NCI-H1436 treated with DMSO at 0.1 percent for 48 hours (cell line): ENCODE results near the gene HES5.
A peak's percentile ranks its signal among the peaks of the same experiment; 100 is the strongest.
"Not testable (repeated sequence)": the region's sequence is repeated elsewhere in the genome, so short reads cannot be mapped to it uniquely, and the experiment has no call there.

Experiments
- DNase-seq: peaks from one replicate; lab custom pipeline; 2025; lab: John Stamatoyannopoulos, UW

The HES5 gene

GRCh38 chr1:2560299-2561073 is 30.4 kb upstream of the HES5 start:
- no peak for DNase-seq

DNA sequence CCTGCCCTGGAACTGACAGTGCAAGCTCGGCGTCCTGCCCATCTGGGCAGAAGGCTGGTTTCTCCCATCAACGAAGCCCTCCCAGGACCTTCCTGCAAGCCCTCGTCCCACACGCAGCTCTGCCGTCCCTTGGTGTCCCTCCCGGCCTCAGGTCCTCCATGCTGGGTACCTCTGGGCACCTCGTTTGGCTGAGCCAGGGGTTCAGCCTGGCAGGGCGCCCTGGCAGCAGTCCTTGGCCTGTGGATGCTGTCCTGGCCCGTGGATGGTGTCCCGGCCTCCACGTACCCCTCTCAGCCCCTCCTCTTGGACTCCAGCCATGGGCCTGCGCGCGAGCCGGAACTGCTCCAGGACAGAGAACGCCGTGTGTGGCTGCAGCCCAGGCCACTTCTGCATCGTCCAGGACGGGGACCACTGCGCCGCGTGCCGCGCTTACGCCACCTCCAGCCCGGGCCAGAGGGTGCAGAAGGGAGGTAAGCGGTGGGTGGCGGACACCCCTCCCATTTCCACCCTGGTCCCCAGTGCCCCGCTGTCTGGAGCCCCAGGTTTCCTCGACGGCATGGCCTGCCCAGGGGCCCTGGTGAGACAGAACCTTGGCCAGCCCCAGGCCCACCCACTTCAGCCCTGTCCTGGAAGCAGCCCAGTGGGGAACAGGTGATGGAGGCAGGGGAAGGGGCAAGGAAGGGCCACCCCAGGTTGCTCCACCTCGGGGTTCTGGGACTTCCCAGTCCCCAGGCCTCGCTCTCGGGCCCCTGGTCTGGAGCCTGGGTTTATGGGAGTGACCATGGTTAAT is 29.6 kb upstream of the HES5 start:
- no peak for DNase-seq

DNA sequence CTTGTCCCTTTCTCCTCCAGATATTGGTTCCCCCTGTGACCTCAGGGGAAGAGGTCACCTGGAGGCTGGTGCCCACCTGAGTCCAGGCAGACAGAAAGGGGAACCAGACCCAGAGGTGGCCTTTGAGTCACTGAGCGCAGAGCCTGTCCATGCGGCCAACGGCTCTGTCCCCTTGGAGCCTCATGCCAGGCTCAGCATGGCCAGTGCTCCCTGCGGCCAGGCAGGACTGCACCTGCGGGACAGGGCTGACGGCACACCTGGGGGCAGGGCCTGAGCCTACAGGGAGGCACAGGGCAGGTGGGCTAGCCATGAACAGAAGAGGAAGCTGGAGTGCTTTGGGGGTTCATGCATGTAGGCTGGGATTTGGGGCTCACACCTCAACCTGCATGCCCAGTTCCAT is 28.8 kb upstream of the HES5 start:
- DNase-seq, result no peak

- no peak for DNase-seq
These were observed 28.4 kb upstream of the HES5 start for GRCh38 chr1:2558420-2558819.

- DNase-seq, result no peak
These were observed 27.7 kb upstream of the HES5 start for GRCh38 chr1:2557482-2558400.

DNA sequence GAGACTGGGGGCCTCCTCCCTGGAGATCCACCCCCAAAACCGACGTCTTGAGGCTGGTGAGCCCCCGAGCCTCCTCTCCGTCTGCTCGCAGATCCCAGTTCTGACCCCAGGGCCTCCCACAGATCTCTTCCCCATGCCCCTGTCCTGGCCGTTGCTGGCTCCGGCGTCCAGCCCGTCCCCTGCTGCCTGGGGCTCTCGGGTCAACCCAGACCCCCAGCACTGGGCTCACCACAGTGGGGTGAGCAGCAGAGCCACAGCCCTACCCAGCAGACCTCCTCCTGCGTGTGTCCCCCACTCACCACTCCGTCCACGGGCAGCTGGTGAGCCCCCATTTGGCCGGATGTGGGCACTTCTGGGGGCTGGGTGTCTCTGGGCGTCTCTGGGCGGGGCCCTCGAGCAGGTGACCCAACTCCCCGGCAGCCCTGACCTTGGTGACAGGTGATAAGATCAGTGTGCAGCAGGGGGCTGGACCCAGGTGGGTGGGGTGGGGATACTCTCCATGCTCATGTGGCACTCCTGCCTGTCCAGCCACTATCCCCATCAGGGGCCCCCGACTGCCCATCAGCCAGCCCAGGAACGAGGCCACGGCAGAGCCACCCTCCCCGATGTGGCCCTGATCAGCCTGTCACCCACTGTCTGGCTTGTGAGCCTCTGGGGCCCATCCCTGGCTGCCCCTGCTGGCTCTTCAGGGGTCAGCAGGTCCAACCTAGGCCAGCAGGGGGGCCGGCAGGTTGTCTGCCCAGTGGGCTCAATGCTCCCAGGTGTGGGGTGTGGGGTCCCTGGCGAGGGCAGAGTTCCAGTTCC is 26.8 kb upstream of the HES5 start:
- DNase-seq, result no peak

DNA sequence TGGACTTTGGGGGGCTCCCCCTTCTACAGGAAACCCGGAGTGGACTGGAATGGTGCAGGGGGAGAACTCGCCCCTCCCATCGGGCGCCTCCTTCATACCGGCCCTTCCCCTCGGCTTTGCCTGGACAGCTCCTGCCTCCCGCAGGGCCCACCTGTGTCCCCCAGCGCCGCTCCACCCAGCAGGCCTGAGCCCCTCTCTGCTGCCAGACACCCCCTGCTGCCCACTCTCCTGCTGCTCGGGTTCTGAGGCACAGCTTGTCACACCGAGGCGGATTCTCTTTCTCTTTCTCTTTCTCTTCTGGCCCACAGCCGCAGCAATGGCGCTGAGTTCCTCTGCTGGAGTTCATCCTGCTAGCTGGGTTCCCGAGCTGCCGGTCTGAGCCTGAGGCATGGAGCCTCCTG is 26.2 kb upstream of the HES5 start, which contains the start of gene TNFRSF14:
TSS of gene TNFRSF14 (plus strand) at position 95 of the 401 bp plus-strand sequence. CDS start at position 389, 294 bp downstream.
- DNase-seq, result no peak

DNA sequence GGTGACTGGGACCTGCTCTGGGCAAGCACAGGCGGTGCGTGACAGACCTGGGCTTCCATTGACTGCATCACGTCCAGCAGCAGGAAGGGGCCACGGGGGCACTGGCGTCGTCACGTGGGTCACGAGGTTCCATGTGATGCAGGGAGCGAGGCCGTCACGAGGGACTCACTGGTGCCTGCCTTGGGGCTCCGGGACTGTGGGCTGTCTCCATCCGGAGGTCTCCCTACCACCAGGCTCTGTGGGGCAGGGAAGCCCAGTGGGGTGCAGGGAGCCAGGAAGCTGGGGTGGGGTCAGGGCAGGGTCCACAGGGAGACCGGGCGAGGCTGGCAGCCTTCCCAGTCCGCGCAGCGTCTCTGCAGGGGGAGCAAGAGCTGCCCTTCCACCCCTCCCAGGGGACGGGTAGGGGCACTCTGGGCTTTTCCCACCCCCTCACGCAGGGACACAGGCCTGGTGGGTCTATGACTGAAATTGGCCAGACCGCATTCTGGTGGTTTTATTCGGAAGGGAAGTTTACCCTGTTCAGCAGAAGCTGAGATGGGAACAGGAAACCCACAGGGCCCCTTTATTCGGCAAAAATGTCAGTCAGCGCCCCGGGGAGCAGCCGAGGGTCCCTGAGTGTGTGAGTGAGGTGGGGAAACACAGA is 25.7 kb upstream of the HES5 start:
- DNase-seq, result no peak

DNA sequence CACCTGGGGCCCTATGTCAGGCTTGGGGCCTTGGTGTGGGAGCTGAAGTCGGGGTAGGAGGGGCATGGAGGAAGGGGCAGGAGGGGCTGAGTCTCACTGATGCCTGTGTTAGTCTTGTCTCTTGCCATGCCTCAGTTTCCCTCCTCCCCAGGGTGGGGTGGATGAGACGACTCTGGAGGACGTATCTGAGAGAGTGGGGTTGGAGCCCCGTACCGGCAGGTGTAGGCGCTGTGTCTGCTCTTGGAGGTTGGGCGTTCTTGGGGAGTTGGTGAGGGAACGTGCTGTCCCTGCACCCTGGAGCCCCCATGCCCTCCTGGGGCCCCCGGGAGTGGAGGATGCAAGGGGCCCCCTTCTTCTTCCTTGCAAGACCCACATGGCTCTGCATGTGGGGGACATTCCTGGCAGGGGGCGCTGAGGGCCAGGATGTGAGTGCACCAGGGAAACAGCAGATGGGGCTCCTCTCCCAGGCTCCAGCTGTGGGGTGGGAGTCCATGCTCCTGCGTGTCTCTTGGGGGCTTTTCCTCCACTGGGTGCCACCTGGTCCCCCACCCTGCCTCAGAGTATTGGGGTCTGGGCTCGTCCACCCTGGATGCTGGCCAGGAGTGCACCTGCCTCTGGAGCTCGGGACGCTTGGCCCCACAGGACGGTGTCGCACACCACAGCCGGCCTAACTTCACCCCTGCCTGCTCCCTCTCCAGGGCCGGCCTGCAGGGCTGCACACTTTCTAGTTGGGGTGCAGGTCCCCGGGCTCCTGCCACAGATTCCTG is 24.7 kb upstream of the HES5 start:
- no peak for DNase-seq

- no peak for DNase-seq
These were observed 24.0 kb upstream of the HES5 start for GRCh38 chr1:2553871-2554620.

- DNase-seq, result not testable (repeated sequence)
These were observed 23.0 kb upstream of the HES5 start for GRCh38 chr1:2553076-2553475.

DNA sequence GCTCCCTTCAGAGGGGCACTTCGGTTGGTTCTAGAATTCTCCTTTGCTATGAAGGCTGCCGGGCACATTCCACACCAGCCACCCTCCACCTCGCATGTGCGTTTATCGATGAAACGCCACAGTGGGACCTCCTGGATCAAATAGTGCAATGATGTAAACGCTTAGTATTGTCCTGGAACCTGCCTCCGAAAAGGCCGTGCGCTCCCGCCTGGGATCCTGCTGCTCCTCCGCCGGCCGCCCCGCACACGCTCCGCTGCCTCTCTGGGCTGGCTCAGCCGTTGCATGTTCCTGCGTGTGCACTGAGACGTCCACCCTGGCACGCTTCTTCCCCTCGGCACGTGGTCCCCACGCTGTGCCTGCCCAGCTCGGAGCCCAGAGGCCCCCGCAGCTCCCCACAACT is 22.1 kb upstream of the HES5 start:
- no peak for DNase-seq

- DNase-seq, result not testable (repeated sequence)
These were observed 21.5 kb upstream of the HES5 start for GRCh38 chr1:2551544-2551943.

GRCh38 chr1:2550309-2550861 is 20.3 kb upstream of the HES5 start:
- not testable (repeated sequence) for DNase-seq

DNA sequence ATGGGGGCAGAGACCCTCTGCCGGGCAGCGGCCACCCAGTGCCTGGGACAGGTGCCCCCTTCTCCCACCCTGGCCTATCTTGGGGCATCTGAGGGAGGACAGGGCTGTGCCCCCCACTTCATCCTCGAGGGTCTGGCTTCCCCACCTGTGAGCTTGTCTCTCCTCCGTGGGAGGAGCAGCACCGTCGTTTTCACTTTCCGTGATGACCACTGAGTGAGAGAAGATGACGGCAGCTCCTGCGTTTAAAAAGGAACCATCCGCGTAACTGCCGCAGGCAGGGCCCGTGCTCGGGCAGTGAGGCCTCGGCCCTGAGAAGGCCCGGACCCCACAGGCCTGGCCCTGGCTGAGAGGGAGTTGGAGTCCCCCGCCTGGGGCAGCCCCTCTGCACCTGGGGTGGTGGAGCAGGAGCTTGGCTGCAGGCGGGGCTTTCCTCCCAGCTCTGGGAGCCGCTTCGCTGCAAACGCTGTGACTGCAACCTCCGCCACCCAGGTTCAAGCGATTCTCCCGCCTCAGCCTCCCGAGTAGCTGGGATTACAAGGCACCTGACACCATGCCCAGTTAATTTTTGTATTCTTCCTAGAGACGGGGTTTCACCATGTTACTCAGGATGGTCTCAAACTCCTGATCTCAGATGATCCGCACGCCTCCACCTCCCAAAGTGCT is 19.4 kb upstream of the HES5 start:
- not testable (repeated sequence) for DNase-seq

- DNase-seq, result peak; percentile 33
These were observed 18.1 kb upstream of the HES5 start for GRCh38 chr1:2548068-2548589.

- no peak for DNase-seq
These were observed 17.4 kb upstream of the HES5 start for GRCh38 chr1:2547210-2548067.
